Non-pigmented ciliary epithelial cell (primary cell): ENCODE data around the gene LRRC34.

Experiments
- DNase-seq: peaks from one replicate; pipeline ENCODE4 v3.0.0-alpha.2; 2010; ENCODE audit warnings: low read depth

LRRC34 gene

DNA sequence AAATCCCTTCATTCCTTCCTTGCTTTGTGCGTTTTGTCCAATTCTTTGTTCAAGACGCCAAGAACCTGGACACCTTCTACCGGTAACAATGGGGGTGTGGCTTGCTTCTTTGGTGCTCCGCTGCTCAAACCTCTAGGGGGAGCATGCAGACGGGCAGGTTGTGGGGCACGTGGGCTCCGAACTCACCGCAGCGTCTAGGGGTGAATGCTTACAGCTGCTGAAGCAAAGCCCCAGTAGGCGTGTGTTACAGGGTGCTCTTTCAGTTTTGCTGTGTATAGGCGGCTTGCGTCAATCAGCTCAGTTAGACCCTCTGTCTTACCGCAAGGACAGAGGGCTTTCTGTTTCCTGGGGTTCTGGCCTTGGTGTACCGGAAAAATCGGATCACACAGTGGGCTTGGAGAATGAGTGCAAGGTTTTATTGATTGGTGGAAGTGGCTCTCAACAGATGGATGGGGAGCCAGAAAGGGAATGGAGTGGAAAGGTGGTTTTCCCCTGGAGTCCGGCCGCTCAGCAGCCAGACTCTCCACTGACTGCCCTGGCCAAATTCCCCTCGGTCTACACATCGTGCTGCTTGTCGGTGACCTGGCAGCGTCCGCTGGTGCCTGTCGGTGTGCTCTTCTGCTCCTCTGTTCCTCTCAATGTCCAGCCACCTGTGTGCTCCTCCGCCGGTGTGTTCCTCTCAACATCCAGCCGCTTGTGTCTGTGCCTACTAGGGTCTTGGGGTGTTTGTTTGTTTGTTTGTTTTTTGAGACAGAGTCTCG is 1.2 kb upstream of the LRRC34 start:
- no peak for DNase-seq

DNA sequence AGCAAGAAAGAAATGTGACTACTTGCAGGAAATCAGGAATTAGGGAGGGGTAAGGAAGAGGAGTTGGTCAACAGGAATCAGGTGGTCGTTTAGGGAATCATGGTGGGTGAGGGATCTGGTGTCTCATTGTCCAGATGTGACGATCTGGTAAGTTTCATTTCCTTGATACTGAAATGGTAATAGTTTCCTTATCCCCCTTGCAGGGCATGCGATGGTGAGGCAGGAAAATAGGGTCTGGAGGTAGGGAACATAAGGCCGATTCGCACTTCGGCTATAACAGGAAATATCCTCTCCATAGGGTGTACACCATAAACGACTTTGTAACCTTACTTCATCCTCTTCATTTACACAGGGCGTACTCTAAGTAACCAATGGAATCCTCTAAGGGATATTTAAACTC is 574 bp upstream of the LRRC34 start:
- DNase-seq: no peak

DNA sequence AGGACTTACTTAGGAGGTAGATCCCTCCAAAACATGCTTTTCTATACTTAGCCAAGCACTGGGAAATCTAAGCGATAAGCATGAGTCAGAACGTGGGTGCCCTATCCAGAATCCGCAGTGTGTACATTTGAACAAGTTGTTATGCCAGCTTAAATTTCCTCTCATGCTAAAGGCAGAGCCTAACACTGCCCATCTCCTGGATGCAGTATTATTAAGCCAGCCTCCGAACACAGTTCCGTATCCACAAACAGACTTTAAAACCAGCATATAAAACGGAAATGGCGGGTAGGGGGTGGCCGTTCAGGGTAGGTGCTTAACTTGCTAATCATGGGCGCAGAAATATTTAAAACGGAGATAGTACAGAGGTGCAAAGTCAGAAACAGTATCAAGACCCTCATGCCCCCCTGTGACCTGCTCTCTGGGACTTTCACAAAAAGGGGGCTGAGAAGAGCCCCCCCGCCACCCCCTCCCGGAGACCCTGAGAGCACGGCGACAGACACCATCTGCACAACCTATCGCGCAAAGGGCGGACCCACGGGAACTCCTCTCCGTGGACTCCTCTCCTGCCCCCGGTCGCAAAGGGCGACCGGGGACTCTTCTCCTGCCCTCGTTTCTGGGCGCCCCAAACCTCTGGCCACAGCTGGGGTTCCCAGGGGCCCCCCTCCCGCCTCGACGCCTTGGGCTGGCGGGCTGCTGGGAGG is 923 bp downstream of the LRRC34 start:
- DNase-seq: peak; percentile 45

DNA sequence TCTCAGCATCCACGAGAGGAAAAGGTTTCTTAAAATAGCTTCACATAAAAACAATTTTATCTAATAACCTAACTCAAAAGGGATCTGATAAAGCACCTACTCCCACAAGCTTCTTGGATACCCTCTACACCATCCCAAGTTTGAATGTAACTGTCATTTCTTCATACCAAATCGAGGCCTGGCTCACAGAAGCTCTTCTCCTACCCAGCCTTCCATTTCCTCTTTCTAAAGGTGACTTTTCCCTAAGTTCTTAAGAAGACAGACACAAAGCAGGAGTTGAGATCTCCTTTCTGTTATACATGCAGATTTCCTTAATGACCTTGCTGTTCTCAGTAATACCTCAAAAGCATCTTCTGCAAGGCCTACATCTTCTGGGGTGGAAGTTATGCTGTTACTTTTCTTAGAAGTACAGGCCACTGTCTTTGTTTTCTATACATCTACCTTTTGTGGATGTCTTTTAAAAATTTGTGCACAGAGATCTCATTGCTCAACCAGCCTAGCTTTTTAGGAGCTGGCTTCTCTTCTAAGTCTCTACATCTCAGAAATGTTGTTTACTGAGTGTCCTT is 3.4 kb downstream of the LRRC34 start:
- no peak for DNase-seq

DNA sequence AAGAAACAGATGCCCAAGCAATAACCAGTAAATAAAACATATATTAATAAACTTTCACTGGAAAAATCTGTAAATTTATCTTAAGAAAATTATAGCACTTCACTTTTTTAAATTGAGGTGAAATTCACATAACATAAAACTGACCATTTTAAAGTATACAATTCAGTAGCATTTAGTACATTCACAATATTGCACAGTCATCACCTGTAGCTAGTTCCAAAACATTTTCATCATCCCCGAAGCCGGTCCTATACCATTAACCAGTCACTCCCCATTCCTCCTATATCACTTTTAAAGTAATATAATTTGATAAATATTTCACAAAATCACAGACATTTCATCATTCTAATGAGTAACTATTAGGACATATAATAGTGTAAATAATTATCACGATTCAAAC is 8.0 kb downstream of the LRRC34 start:
- DNase-seq: no peak

DNA sequence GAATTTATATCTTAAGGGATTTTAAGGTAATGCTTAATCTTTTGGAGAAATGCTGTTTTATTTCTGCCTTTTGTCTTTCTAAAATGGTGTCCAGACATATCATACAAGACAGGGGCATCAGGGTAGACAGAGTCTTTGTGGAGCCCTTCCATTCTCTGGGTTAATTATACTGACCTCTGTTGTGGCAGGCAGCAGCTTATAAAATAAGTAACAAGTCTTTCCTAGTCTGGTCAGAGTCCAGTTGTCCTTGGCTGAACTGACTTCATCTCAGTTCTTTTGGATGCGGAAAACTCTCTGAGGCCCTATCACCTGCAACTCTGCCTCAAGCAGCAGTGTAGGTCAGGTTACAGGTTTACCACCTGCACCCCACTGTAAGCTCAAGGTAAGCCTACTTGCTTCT is 20.3 kb downstream of the LRRC34 start:
- DNase-seq: no peak

DNA sequence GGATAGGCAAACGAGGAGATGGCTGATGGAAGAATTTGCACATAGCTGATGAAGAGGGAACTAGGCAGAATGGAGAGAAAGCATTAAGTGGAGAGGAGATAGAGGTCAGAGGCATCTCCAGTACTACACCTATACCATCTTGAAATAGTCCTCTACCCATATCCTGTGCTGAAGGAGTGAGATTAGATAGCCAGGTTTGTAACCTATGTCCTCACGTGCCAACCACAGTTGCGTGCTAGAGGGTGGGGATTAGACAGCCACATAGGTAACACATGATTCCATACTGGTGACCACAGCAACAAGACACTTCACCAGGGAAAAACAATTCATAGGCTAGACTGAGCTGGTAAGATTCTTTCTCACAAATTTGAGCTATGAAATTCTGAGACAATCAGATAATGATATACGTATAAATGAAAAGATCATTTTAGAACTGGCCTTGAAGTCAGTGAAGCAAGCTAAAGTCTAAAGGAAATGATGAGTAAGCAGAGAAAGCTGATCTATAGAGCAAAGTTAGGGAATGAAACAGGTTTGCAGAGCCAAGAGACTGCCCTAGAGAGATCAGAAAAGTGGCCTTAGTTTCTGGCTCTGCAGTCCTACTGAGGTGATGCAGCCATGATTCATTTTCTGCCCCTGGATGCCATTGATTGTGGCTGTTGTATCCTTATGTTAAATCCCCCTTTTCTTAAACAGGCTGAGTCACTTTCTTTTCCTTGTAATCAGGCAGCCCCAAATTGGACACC is 21.8 kb downstream of the LRRC34 start:
- no peak for DNase-seq

DNA sequence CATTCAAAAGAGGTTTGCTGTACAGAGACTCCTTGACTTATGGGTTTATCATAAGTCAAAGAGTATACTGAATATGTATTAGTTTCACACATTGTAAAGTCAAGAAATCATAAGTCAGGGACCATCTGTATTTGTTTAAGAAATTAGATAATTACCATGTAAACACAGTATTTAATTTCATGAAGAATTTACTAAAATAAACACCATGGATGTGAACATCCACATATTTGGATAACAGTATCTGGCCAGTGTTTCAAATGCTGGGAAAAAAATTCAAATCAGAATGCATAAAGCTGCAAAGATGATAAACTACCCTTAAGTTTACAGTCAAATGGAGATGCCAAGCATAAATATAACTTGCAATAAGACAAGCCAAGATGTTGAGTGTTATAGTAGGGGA is 22.5 kb downstream of the LRRC34 start:
- DNase-seq: no peak

DNA sequence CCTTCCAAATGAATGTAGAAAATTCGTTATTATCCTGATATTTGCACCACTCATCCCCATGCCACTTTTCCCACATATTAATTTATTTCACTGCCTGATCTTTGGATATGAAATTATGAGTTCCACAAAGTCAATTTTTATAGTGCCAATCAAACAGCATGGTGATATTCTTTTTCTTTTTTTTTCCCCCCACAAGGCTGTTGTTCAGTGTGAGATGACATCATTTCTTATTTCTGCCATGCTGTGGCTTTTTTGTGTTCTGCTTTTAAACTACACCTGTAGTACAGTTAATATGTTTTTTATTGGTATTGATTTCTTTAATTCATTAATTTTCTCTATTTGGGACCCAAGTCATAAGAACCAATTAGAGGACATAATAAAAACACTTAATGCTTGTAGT is 24.9 kb downstream of the LRRC34 start:
- no peak for DNase-seq

DNA sequence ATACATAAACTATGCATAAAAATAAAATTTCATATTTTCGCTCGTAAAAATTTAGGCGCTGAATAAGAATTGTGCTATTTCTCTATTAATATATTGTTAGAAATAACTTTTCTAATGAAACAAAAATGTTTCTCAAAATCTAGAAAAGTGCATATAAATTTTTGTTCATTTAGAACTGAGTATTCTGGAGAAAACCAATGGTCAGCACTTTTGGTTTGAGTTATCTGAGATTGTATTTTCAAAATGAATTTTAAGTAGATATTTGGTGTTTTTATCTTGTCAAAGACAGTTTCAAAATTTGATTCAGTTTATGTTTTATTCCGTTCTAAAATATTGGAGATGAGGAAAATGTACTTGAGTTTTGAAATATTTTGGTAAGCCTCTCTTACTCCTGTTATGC is 25.6 kb downstream of the LRRC34 start:
- DNase-seq: no peak

DNA sequence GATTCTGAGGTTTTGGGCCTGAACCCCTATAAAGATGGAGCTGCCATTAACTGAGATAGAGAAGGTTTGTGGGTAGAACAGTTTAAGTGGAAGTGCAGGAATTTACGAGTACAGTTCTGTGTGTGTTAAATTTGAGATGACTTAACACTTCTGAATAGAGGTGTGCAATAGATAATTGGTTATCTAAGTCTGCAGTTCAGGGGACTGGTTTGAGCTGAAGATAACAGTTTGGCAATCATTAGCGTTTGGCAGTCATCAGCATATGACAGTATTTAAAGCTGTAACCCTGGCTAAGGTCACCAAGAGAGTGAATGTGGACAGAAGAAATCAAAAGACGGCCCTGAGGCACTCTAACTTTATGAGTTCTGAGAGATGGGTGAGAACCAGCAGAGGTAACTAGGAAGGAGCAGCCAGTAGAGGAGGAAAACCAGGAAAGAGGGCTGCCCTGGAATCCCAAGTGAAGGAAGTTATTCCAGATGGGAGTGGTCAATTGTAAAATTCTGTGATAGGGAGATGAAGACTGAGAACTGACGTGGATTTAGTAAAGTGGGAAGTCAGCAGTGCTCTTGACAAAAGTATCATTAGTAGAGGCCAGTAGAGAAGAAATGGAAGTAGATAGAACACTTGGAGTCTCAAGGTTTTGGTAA is 31.4 kb downstream of the LRRC34 start:
- DNase-seq: no peak

DNA sequence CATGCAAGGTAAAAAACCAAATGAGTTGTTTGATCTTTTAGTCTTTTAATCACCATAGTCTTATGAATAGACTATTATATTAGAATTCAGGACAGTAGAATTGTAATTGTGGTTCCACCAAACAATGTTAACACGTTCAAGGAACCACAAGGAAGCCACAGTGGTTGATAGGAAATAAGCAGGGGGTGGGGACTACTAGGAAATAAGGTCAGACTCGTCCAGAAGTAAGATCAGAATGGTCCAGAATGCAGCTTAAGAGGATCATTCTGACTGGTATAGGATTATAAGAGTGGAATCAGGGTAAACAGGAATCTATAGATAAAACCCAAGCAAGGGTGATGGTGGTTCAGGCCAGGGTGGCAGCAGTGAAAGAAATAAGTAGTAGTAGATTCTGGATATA is 32.0 kb downstream of the LRRC34 start:
- no peak for DNase-seq

DNA sequence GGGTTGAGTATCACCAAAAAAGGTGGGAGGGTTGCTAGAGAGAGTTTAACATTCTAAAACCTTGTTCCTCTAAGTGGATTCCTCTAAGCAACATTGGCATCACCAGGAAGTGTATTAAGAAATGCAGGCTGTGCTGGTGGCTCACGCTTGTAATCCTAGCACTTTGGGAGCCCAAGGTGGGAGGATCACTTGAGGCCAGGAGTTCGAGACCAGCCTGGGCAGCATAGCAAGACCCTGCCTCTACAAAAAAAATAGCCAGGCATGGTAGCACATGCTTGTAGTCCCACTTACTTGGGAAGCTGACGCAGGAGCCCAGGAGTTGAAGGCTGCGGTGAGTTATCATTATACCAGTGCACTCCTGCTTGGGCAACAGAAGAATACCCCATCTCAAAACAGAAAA is 34.9 kb downstream of the LRRC34 start:
- DNase-seq: no peak

DNA sequence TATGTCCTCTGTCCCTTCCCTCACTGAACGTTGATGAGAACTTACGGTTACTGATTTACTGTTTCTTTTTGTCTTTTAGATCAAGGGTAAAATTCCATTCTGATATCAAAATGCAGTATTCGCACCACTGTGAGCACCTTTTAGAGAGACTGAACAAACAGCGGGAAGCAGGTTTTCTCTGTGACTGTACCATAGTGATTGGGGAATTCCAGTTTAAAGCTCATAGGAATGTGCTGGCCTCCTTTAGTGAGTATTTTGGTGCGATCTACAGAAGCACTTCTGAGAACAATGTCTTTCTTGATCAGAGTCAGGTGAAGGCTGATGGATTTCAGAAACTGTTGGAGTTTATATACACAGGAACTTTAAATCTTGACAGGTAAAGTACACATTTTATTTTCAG is 38.5 kb downstream of the LRRC34 start:
- DNase-seq: no peak

DNA sequence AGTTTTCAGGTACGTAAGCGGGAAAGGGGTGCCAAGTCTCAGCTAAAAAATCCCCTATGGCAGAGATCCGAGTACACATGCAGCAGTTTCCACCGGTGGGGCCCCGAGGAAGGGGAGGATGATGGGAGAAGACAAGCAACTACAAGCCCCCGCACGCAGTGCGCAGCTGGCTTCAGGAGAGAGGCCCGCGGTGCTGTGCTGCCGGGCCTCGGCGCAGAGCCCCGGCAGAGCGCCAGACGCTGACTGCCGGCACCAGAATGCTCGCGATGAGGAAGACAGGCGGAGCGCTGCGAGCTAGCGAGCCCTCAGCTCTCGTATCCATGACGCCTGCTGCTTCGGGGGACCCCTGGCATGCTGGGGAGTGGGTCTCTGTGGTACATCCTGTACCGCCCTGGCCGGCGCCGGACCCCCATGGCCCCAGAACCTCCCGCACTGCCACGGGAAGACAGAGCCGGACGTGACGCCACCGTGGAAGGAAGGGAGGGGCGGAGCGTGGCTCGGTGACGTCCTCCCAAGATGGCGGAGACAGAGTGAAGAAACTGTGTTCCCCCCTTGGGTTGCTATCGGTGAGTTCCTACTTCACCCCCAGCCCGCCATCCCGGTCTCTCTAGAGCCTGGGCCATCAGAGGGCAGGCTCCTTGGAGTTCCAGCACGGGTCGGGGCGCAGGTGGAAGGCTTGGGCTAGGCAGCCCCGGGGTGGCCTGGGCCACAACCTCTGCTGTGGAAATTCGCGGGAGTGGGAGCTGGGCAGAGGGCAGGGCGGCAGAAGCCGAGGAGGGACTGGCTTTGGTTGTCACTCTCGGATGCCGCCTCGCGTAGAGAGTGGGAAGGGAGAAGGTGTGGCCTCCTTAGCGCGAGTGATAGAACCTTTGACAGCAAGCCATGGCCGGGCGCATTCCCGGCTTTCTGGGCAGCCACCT is 39.5 kb downstream of the LRRC34 start, which contains the start of gene MYNN:
MYNN (plus strand) TSS at position 500 of the 920 bp plus-strand sequence. CDS start 900 bp downstream, outside the sequence.
- no peak for DNase-seq

DNA sequence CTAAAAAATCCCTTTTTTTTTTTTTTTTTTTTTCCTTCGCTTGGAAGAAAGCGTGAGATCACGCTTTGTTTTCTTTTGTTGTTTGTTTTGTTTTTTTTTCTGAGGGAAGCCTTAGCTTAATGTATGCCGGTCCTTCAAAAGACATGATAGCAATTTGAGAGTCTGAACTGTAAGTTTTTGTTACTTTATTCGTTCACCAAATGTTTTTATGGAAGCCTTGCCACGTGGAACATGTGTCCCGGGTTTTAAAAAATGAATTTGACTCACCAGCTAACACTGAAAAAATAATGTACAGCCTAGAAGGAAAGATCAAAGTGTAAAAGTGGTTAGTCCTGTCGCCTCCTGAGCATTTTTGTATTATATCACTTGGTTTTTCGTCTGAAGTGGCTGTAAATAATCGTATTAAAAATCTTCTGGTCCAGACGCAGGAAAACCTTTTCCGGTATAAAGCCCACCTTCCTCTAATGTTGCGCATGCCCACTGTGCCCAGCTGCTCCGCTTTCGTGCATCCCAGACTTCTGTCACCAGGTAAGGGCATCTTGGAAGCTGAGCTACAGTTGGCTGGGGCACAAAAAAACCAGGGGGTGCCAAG is 40.3 kb downstream of the LRRC34 start:
- no peak for DNase-seq

DNA sequence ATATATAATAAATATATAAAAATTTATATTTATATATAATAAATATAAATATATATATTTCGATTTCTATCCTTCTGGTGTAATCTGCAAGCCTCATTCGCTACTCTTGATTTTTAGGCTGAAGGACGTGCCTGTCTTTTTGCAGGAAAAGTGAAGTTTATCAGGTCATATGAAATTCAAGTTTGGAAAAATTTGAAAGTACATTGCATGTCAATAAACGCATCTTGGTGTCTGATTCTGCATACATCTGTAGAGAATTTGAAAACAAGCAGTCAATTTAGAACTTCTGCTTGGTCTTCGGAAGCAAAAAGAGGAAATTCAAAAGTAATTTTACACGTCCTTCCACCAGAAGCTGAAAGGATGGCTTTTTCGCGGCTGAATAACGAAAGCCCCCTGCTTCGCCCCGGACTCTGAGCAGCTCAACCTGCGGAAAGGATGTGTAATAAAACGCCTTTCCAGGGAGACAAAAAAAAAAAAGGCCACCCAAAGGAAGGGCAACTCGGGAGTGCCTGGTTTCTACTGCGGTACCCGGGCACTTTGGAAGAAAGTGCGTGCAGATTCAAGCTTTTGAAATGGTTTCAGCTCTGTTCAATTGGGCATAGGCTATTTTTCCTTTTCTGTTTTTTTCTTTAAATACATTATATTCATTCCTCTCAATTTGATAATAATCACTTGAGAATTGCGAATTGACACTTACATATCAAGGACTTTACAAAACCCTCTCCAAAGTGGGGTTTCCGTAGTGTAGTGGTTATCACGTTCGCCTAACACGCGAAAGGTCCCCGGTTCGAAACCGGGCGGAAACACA is 41.0 kb downstream of the LRRC34 start:
- DNase-seq: no peak

DNA sequence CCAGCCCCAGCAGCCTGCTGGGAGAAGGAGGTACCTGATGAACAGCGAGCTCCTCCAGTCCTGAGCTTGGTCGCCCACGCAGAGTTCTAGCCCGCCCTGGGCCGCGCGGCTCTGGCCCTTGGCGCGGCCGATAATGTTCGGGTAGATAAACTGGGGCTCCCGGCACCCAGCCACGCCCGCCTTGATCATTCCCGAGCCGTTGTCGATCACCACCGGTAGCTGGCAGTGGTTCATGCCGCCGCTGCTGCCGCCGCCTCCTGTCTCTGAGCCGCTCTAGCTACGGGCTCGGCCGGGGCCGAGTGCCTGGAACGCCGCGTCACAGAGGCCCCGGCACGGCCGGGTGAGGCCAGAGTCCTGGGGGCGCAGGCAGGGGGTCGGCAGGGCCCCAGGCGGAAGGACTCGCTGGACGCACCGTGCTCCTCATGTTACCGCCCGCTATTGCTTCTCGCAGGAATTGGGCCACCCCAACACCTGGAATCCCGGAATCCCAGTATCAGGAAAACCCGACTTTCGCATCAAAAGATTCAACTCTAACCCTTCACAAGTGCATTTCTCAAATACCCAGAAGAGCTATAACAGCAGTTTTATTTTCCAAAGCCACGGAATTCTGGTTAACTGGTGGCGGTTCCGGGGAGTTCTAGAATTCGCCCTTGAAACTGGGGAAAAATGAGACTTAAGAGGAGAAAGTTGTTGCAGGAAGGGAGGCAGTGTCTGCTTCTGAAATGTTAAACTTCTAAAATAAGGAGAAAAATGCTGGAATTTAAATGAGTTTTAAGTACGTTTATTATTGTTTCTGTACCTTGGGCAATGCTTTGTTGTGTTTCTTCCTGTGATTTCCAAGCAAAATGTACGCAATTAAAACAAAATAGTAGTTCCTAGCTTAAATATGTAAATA is 43.2 kb downstream of the LRRC34 start, which contains the start of gene ACTRT3:
ACTRT3 (minus strand) TSS at position 275 of the 895 bp plus-strand sequence; CDS start at position 234, 41 bp downstream.
- no peak for DNase-seq
